ENCODE results near the gene GNAS-AS1.
A peak's percentile ranks its signal among the peaks of the same experiment; 100 is the strongest.

Gene GNAS-AS1

GRCh38 chr20:58874469-58874868 is 23.8 kb upstream of the GNAS-AS1 start:
- no peak for DNase-seq (ENCODE audit: low read depth)
- no peak for TF ChIP-seq CTCF (IDR thresholded peaks at IDR 0.05; ENCODE audit: control insufficient read depth, insufficient read depth, low read depth, low read length, missing control alignments)
- no peak overlapping the region for H3K4me3 ChIP-seq (ENCODE audit: control insufficient read depth, low read depth, low read length)

GRCh38 chr20:58871533-58872102 is 20.9 kb upstream of the GNAS-AS1 start:
- H3K4me3 ChIP-seq (ENCODE audit: control insufficient read depth, low read depth, low read length) = no peak overlapping the region
- no peak for DNase-seq (ENCODE audit: low read depth)
- no peak for TF ChIP-seq CTCF (IDR thresholded peaks at IDR 0.05; ENCODE audit: control insufficient read depth, insufficient read depth, low read depth, low read length, missing control alignments)

GRCh38 chr20:58870293-58871014 is 19.8 kb upstream of the GNAS-AS1 start:
- no peak for DNase-seq (ENCODE audit: low read depth)
- TF ChIP-seq CTCF (IDR thresholded peaks at IDR 0.05; ENCODE audit: control insufficient read depth, insufficient read depth, low read depth, low read length, missing control alignments) = peak; percentile 97
- H3K4me3 ChIP-seq (ENCODE audit: control insufficient read depth, low read depth, low read length) = no peak overlapping the region

GRCh38 chr20:58869662-58870227 is 19.0 kb upstream of the GNAS-AS1 start:
- no peak for DNase-seq (ENCODE audit: low read depth)
- no peak overlapping the region for H3K4me3 ChIP-seq (ENCODE audit: control insufficient read depth, low read depth, low read length)

GRCh38 chr20:58868795-58869194 is 18.1 kb upstream of the GNAS-AS1 start:
- TF ChIP-seq CTCF (IDR thresholded peaks at IDR 0.05; ENCODE audit: control insufficient read depth, insufficient read depth, low read depth, low read length, missing control alignments) = peak; percentile 32
- H3K4me3 ChIP-seq (ENCODE audit: control insufficient read depth, low read depth, low read length) = no peak overlapping the region
- DNase-seq (ENCODE audit: low read depth) = no peak

More at GRCh38 chr20:58869662-58870227, 19.0 kb upstream of the GNAS-AS1 start:
- TF ChIP-seq CTCF (IDR thresholded peaks at IDR 0.05; ENCODE audit: control insufficient read depth, insufficient read depth, low read depth, low read length, missing control alignments) = no peak

- H3K4me3 ChIP-seq (ENCODE audit: control insufficient read depth, low read depth, low read length) = no peak overlapping the region
- DNase-seq (ENCODE audit: low read depth) = no peak
- TF ChIP-seq CTCF (IDR thresholded peaks at IDR 0.05; ENCODE audit: control insufficient read depth, insufficient read depth, low read depth, low read length, missing control alignments) = no peak
Observed at GRCh38 chr20:58867211-58867610, 16.5 kb upstream of the GNAS-AS1 start.
